H9 (cell line): ENCODE results near the gene RPS23. TPM values are rescaled to one million over a fixed set of nuclear protein-coding genes. Genes with fewer than 3 reads are reported as not detected.

ENCODE experiments used
- DNase-seq: peaks from one replicate; pipeline ENCODE4 v3.0.0-alpha.2; 2017
- H2AFZ ChIP-seq: one replicate; pipeline ENCODE4 v1.6.1; 2013; ENCODE audit warnings: mild to moderate bottlenecking, low read length, control low read depth, moderate library complexity
- H2AK5ac ChIP-seq: 2 replicates; pipeline ENCODE4 v1.6.1; 2013; ENCODE audit warnings: low read length, control low read depth, mixed read lengths; ENCODE audit not compliant: insufficient read length
- H2BK120ac ChIP-seq: one replicate; pipeline ENCODE4 v1.6.1; 2013; ENCODE audit warnings: low read depth, mild to moderate bottlenecking, low read length, control low read depth, inconsistent platforms; ENCODE audit not compliant: poor library complexity, severe bottlenecking
- H2BK12ac ChIP-seq: 2 replicates; pipeline ENCODE4 v1.6.1; 2013; ENCODE audit warnings: low read length, control low read depth, mixed read lengths, low read depth; ENCODE audit not compliant: insufficient read length
- H2BK15ac ChIP-seq: 2 replicates; pipeline ENCODE4 v1.6.1; 2013; ENCODE audit warnings: low read depth, low read length, control low read depth
- H2BK20ac ChIP-seq: one replicate; pipeline ENCODE4 v1.6.1; 2013; ENCODE audit warnings: low read depth, mild to moderate bottlenecking, low read length, control low read depth, inconsistent platforms; ENCODE audit not compliant: poor library complexity, severe bottlenecking
- H2BK5ac ChIP-seq: 2 replicates; pipeline ENCODE4 v1.6.1; 2013; ENCODE audit warnings: low read length, control low read depth, mixed read lengths; ENCODE audit not compliant: insufficient read length
- H3K14ac ChIP-seq: 2 replicates; pipeline ENCODE4 v1.6.1; 2013; ENCODE audit warnings: low read length, control low read depth; ENCODE audit not compliant: insufficient read depth
- H3K18ac ChIP-seq: 2 replicates; pipeline ENCODE4 v1.6.1; 2013; ENCODE audit warnings: low read depth, mild to moderate bottlenecking, mixed read lengths, low read length, control low read depth; ENCODE audit not compliant: insufficient read length
- H3K23ac ChIP-seq: 2 replicates; pipeline ENCODE4 v1.6.1; 2013; ENCODE audit warnings: low read length, control low read depth, mixed read lengths, low read depth; ENCODE audit not compliant: insufficient read length
- H3K23me2 ChIP-seq: 2 replicates; pipeline ENCODE4 v1.6.1; 2013; ENCODE audit warnings: low read depth, mild to moderate bottlenecking, mixed read lengths, low read length, control low read depth; ENCODE audit not compliant: insufficient read length, poor library complexity, severe bottlenecking
- H3K27ac ChIP-seq: 2 replicates; pipeline ENCODE4 v1.5.1; 2013; ENCODE audit warnings: low read length, control low read depth, mixed read lengths, low read depth; ENCODE audit not compliant: insufficient read length
- H3K27me3 ChIP-seq: 2 replicates; pipeline ENCODE4 v1.6.1; 2013; ENCODE audit warnings: low read length, control low read depth, inconsistent platforms; ENCODE audit not compliant: insufficient read depth
- H3K4ac ChIP-seq: 2 replicates; pipeline ENCODE4 v1.6.1; 2013; ENCODE audit warnings: low read depth, mild to moderate bottlenecking, control low read depth, inconsistent platforms, low read length, moderate library complexity
- H3K4me1 ChIP-seq: 2 replicates; pipeline ENCODE4 v1.6.1; 2013; ENCODE audit warnings: low read length, control low read depth, inconsistent platforms; ENCODE audit not compliant: insufficient read depth
- H3K4me2 ChIP-seq: 2 replicates; pipeline ENCODE4 v1.6.1; 2013; ENCODE audit warnings: low read length, control low read depth, mixed read lengths; ENCODE audit not compliant: insufficient read length, insufficient read depth
- H3K56ac ChIP-seq: 2 replicates; pipeline ENCODE4 v1.6.1; 2013; ENCODE audit warnings: low read depth, mild to moderate bottlenecking, mixed read lengths, low read length, control low read depth; ENCODE audit not compliant: insufficient read length
- H3K79me1 ChIP-seq: 2 replicates; pipeline ENCODE4 v1.6.1; 2013; ENCODE audit warnings: low read depth, mild to moderate bottlenecking, moderate library complexity, low read length, control low read depth, inconsistent platforms; ENCODE audit not compliant: insufficient read depth, poor library complexity, severe bottlenecking
- H3K79me2 ChIP-seq: 2 replicates; pipeline ENCODE4 v1.6.1; 2013; ENCODE audit warnings: low read length, control low read depth, inconsistent platforms; ENCODE audit not compliant: insufficient read depth
- H3K9ac ChIP-seq: 2 replicates; pipeline ENCODE4 v1.6.1; 2013; ENCODE audit warnings: low read length, control low read depth, mixed read lengths; ENCODE audit not compliant: insufficient read length; ENCODE audit errors: extremely low read depth
- H3K9me3 ChIP-seq: one replicate; pipeline ENCODE4 v1.6.1; 2013; ENCODE audit warnings: low read depth, low read length, inconsistent platforms; ENCODE audit not compliant: control insufficient read depth
- H3T11ph ChIP-seq: one replicate; pipeline ENCODE4 v1.6.1; 2013; ENCODE audit warnings: mild to moderate bottlenecking, low read length, control low read depth, inconsistent platforms
- H4K20me1 ChIP-seq: one replicate; pipeline ENCODE4 v1.6.1; 2013; ENCODE audit not compliant: control insufficient read depth, insufficient read length, insufficient read depth
- H4K5ac ChIP-seq: 2 replicates; pipeline ENCODE4 v1.6.1; 2013; ENCODE audit warnings: low read depth, mild to moderate bottlenecking, mixed read lengths, low read length, control low read depth; ENCODE audit not compliant: insufficient read length
- H4K8ac ChIP-seq: replicated peaks from 2 replicates; pipeline ENCODE4 v1.6.1; 2013; ENCODE audit warnings: low read length, control low read depth, mixed read lengths, low read depth; ENCODE audit not compliant: insufficient read length
- H4K91ac ChIP-seq: 2 replicates; pipeline ENCODE4 v1.6.1; 2013; ENCODE audit warnings: low read depth, mild to moderate bottlenecking, moderate library complexity, mixed read lengths, low read length, control low read depth; ENCODE audit not compliant: insufficient read length
- H3K27ac Mint-ChIP-seq, 3 experiments: 2 replicates in 2 of 3; 3 replicates in 1 of 3; pipeline ENCODE4 v1.8.0; 2020 to 2021; ENCODE audit warnings: mixed read lengths in 3 of 3, mild to moderate bottlenecking in 1 of 3, moderate library complexity in 1 of 3
- H3K27me3 Mint-ChIP-seq: 2 replicates; pipeline ENCODE4 v1.8.0; 2021; ENCODE audit warnings: low read depth, mild to moderate bottlenecking, moderate library complexity, mixed read lengths
- H3K36me3 Mint-ChIP-seq, 3 experiments: 2 replicates in 2 of 3; 3 replicates in 1 of 3; pipeline ENCODE4 v1.8.0; 2020 to 2021; ENCODE audit warnings: low read depth in 3 of 3, mixed read lengths in 3 of 3; ENCODE audit not compliant: insufficient read depth in 1 of 3
- H3K4me1 Mint-ChIP-seq, 2 experiments: 2 replicates each; pipeline ENCODE4 v1.8.0; 2020; ENCODE audit warnings: mixed read lengths in 2 of 2
- H3K4me3 Mint-ChIP-seq, 2 experiments: 2 replicates in 1 of 2; 3 replicates in 1 of 2; pipeline ENCODE4 v1.8.0; 2020 to 2021; ENCODE audit warnings: mild to moderate bottlenecking in 2 of 2, mixed read lengths in 2 of 2, moderate library complexity in 1 of 2
- H3K9me3 Mint-ChIP-seq, 2 experiments: 2 replicates in 1 of 2; 3 replicates in 1 of 2; pipeline ENCODE4 v1.8.0; 2020; ENCODE audit warnings: mild to moderate bottlenecking in 2 of 2, mixed read lengths in 2 of 2, moderate library complexity in 1 of 2
- CTCF ChIP-seq: fragments of 200-600 bp; sonication (generic); conservative IDR thresholded peaks from 3 replicates; pipeline ENCODE4 v1.8.0; 2021; ENCODE audit warnings: antibody characterized with exemption, mild to moderate bottlenecking
- WGBS: extraction: QIAGEN DNeasy Blood & Tissue Kit; methylation state at CpG from one replicate; pipeline ENCODE4 v1.1.7; 2013; ENCODE audit warnings: missing lambda C conversion rate, low lambda C conversion rate, mixed read lengths; ENCODE audit not compliant: insufficient read length; ENCODE audit errors: extremely low coverage; 5-methylcytosine and 5-hydroxymethylcytosine counted together
- total RNA-seq: library from RNA; stranded (reverse); gene quantifications from 2 replicates; pipeline ENCODE4 v1.2.1, GENCODE V29; 2021

The RPS23 gene
- total RNA-seq, 1 experiment from 2014 or later: 2,916 TPM

- Histone ChIP-seq H3K79me1 (no peaks in the 10 kb centered on the region), H2AK5ac (no peak overlapping the region), H2AFZ (no peak overlapping the region), H3K4me1 (no peaks in the 10 kb centered on the region), H2BK12ac (no peak overlapping the region), H3K9ac (no peak overlapping the region), H3K4me2 (no peak overlapping the region), H2BK120ac (no peak overlapping the region), H4K91ac (no peak overlapping the region), H3T11ph (no peak overlapping the region), H3K23ac (no peak overlapping the region), H4K5ac (no peak overlapping the region), H3K23me2 (no peaks in the 10 kb centered on the region), H3K18ac (no peak overlapping the region), H3K79me2 (no peaks in the 10 kb centered on the region), H2BK5ac (no peak overlapping the region), H4K20me1 (no peaks in the 10 kb centered on the region), H3K4ac (no peak overlapping the region), H2BK20ac (no peak overlapping the region), H4K8ac (no peak overlapping the region), H3K27ac (no peak overlapping the region), H3K14ac (no peak overlapping the region), H3K9me3 (no peaks in the 10 kb centered on the region), H2BK15ac (no peak overlapping the region), H3K27me3 (no peaks in the 10 kb centered on the region), H3K56ac (no peak overlapping the region)
- peaks cover 7 to 11% of the 10 kb centered on the region in 2 experiments for H3K4me1 Mint-ChIP-seq
- TF ChIP-seq CTCF: no peak
- H3K27me3 Mint-ChIP-seq: no peaks in the 10 kb centered on the region
- no peak overlapping the region for H3K27ac Mint-ChIP-seq
- WGBS: no CpG with 5 or more reads among the region's 2 CpGs
- no peaks in the 10 kb centered on the region for H3K36me3 Mint-ChIP-seq
- no peak for DNase-seq
- H3K4me3 Mint-ChIP-seq: no peak overlapping the region
- H3K9me3 Mint-ChIP-seq: no peaks in the 10 kb centered on the region
Observed at GRCh38 chr5:82319192-82319591, 41.0 kb upstream of the RPS23 start.
